Heart right ventricle (tissue), 16 donors: Measurements from ENCODE around the gene AMIGO2. TPM values are rescaled to one million over a fixed set of nuclear protein-coding genes. Genes with fewer than 3 reads are reported as not detected.

Source experiments
- ATAC-seq, 8 donors: fragments of 200-7000 bp; cut with Tn5 transposase; one replicate each; pipeline ENCODE4 v1.9.1; 2020; ENCODE audit warnings: mild to moderate bottlenecking in 8 of 8, moderate library complexity in 8 of 8, moderate number of reproducible peaks in 1 of 8
- DNase-seq, 2 donors: peaks; one replicate each; pipeline ENCODE4 v3.0.0-alpha.2; 2020
- H3K27ac ChIP-seq, 10 donors: fragments of 200-600 bp; sonication (generic) in 2 of 10; one replicate each; pipeline versions ENCODE4 v1.5.0 to v1.8.0; 2020 to 2022; ENCODE audit warnings: mild to moderate bottlenecking in 3 of 10
- H3K27me3 ChIP-seq, 7 donors: fragments of 200-600 bp; one replicate each; pipeline ENCODE4 v1.8.0; 2021 to 2022; ENCODE audit warnings: mild to moderate bottlenecking in 2 of 7
- H3K36me3 ChIP-seq, 9 donors: fragments of 200-600 bp; sonication (generic) in 1 of 9; one replicate each; pipeline versions ENCODE4 v1.5.0 to v1.8.0; 2020 to 2022; ENCODE audit warnings: mild to moderate bottlenecking in 2 of 9
- H3K4me1 ChIP-seq, 9 donors: fragments of 200-600 bp; sonication (generic) in 1 of 9; one replicate each; pipeline versions ENCODE4 v1.5.0 to v1.8.0; 2020 to 2022; ENCODE audit warnings: mild to moderate bottlenecking in 4 of 9
- H3K4me3 ChIP-seq, 10 donors: fragments of 200-600 bp; sonication (generic) in 2 of 10; one replicate each; pipeline versions ENCODE4 v1.5.0 to v1.8.0; 2020 to 2022; ENCODE audit warnings: mild to moderate bottlenecking in 7 of 10, moderate library complexity in 2 of 10
- H3K9me3 ChIP-seq, 11 donors: fragments of 200-600 bp in 10 of 11; sonication (generic) in 2 of 11; one replicate each; pipeline versions ENCODE4 v1.5.0 to v1.8.0; 2013 to 2022; ENCODE audit warnings: mild to moderate bottlenecking in 2 of 11, control low read depth in 1 of 11, moderate library complexity in 1 of 11
- WGBS, 2 donors: extraction: QIAGEN DNeasy Blood & Tissue Kit; methylation state at CpG; one replicate each; pipeline ENCODE4 v1.1.7; 2013; ENCODE audit warnings: inconsistent platforms in 1 of 2; 5-methylcytosine and 5-hydroxymethylcytosine counted together
- intact Hi-C, 10 donors: fragments of 100-400 bp; cut with DNase I; formaldehyde crosslinking; loops; one replicate each; pipeline versions ENCODE4 v1.11.1 to v1.14.2; 2022
- polyA plus RNA-seq, 2 donors: library from polyadenylated mRNA; stranded (reverse); fragments of 200-250 nt; gene quantifications; one replicate each; pipeline ENCODE4 v1.2.3, GENCODE V29; 2013
- total RNA-seq, 10 donors: library from RNA; stranded (reverse); fragmentation: NEBNext Ultra II Directional in 3 of 10; extraction: Animal tissue kit (Norgen Biotek cat#: 25700) in 3 of 10; gene quantifications; one replicate each; pipeline versions ENCODE4 v1.2.1 to v1.2.4, GENCODE V29; 2021 to 2023
- TF ChIP-seq, protein P1 (sequence below), 9 donors: fragments of 200-600 bp; sonication (generic) in 2 of 9; IDR thresholded peaks; one replicate each; pipeline versions ENCODE4 v1.5.0 to v1.8.0; 2021 to 2022; ENCODE audit warnings: antibody characterized with exemption in 9 of 9, mild to moderate bottlenecking in 5 of 9, moderate library complexity in 1 of 9
- donor health status: Arrhythmogenic right ventricular cardiomyopathy.
- donor health status: ischemic (EF 13 %, LVEDD 7.1; RV severe dilation, severe dysfunction).
- donor health status: healthy with polysubstance abuse.
- donor health status: DM: no; HTN: yes; CAD: no.
- donor health status: DM: no; HTN: no; CAD: no.
- donor health status: ischemic (EF 25% LVEDD 6.9; RV normal size, moderate dysfunction).
- donor health status: ischemic (EF 25% LVEDD 5.7; RV mildly dilated, moderate dysfunction).
- donor health status: healthy.
- donor health status: DM: yes; HTN: yes; CAD: no.
- donor health status: Ischemic cardiomyopathy.
- donor health status: ischemic (EF 35%, LVEDD 5.7; RV mildly dilated, moderate dysfunction).
- donor health status: nonischemic (EF 11% LVEDD 7.7; RV severe dilation, severe dysfunction).
- donor health status: DM: yes; HTN: yes; CAD: no.
- donor health status: PGD.
- donor health status: ischemic (EF 29% LVEDD 5.4; RV normal size, mild dysfunction).
- donor health status: nonischemic (EF 23%, LVEDD 6.1; RV moderate dilation, normal function).

AMIGO2 gene
- total and polyA plus RNA-seq, 12 donors = 1.1 to 3.3 (median 2.2) TPM

GRCh38 chr12:47091009-47091408 lies 11.2 kb upstream of the AMIGO2 start:
- Histone ChIP-seq H3K9me3 (peaks cover 0 to 4% (median 0%) of the 10 kb centered on the region in 11 donors), H3K27ac (no peak overlapping the region), H3K36me3 (no peaks in the 10 kb centered on the region), H3K27me3 (no peaks in the 10 kb centered on the region), H3K4me3 (no peak overlapping the region), H3K4me1 (peaks cover 0 to 30% (median 18%) of the 10 kb centered on the region in 9 donors)
- intact Hi-C loops = no loop called here
- 90 to 95% methylated on average over 2 of the region's 2 CpGs for WGBS, 2 donors
- TF ChIP-seq, protein P1, sequence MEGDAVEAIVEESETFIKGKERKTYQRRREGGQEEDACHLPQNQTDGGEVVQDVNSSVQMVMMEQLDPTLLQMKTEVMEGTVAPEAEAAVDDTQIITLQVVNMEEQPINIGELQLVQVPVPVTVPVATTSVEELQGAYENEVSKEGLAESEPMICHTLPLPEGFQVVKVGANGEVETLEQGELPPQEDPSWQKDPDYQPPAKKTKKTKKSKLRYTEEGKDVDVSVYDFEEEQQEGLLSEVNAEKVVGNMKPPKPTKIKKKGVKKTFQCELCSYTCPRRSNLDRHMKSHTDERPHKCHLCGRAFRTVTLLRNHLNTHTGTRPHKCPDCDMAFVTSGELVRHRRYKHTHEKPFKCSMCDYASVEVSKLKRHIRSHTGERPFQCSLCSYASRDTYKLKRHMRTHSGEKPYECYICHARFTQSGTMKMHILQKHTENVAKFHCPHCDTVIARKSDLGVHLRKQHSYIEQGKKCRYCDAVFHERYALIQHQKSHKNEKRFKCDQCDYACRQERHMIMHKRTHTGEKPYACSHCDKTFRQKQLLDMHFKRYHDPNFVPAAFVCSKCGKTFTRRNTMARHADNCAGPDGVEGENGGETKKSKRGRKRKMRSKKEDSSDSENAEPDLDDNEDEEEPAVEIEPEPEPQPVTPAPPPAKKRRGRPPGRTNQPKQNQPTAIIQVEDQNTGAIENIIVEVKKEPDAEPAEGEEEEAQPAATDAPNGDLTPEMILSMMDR (IDR thresholded peaks at IDR 0.05) = no peak
- ATAC-seq = no peak
- DNase-seq = no peak

DNA sequence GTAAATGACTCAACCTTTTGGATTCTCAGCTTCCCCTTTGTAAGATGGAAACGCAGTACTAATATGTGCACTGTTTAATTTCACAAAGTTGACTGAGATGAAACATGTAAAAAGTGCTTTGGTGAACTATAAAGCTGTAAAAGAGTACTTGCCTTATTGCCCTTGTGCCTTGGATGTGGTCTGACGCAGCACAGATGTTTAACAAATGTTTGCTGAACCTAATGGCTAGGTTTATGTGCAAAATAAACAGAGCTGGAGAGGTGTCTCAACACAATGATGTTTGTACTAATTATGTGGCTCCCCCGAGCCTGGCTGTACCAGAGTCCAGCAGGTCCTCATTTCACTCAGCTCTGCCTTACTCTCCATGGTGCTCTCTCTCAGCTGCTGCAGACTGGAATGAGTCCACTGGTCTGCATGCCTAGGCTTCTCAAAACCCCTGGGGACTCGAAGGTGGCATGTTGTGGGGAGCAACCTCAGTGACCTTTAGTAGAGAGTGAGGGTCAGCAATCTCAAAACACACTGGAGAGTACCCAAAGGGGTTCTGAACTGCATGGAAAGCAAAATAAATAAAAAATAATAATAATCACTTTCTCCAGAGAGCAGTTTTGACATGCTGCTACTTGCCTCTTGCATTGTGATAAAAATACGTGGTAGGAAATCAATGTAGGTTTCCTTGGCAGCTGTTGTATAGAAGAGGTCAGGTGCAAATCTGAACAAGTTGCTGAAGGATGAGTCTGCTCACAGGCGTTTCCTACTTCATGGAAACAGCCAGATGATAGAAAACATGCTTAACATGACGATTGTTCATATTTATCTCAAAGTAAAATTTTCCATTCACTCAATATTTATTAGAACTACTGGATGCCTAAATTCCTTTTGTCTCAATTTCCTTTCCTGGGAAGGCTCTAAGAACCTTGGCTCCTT lies 8.5 kb upstream of the AMIGO2 start:
- no peak overlapping the region for H3K4me3 ChIP-seq
- peaks cover 0 to 4% (median 0%) of the 10 kb centered on the region in 11 donors for H3K9me3 ChIP-seq
- 52 to 56% methylated on average over 7 of the region's 7 CpGs for WGBS, 2 donors
- H3K27ac ChIP-seq = no peak overlapping the region
- intact Hi-C loops = loop anchor here in 5 of 10 donors (10.0 kb wide), 6 partner anchors 97 to 297 kb away; no protein-coding TSS in a partner anchor
- TF ChIP-seq, protein P1 (IDR thresholded peaks at IDR 0.05) = no peak
- H3K36me3 ChIP-seq = no peaks in the 10 kb centered on the region
- peaks cover 0 to 42% (median 38%) of the 10 kb centered on the region in 9 donors for H3K4me1 ChIP-seq
- no peaks in the 10 kb centered on the region for H3K27me3 ChIP-seq
- DNase-seq (no peak), ATAC-seq (no peak)

DNA sequence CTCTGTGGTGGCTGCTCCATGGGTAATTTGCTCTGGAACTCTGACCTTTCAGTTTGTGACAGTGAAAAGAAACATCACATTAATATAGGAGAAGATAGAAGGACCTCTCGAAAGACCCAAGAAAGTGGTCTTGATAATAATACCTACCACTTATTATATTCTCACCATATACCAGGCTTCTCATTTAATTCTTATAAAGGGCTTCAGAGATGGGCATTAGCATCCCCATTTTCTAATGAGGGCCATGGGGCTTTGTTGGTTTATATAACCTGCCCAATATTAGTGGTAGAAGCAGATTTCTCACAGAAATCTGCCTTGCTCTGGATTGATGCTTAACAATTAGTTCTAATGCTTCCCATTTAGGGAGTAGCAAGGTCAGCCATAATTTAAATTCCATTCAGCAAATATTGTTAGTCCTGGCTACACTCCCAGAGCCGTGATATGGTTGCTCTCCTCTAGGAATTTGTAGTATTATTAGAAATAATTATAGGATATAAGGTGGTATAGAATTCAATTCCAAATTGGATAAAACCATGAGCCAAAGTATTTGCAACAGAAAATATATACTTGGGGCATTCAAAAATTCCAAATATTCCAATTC lies 7.4 kb upstream of the AMIGO2 start:
- DNase-seq (no peak), ATAC-seq (peak in 1 of 8 donors; percentile 35)
- Histone ChIP-seq H3K27ac (peak overlapping the region in 2 of 10 donors; percentile 24 to 37), H3K4me3 (no peak overlapping the region), H3K4me1 (peaks cover 0 to 50% (median 38%) of the 10 kb centered on the region in 9 donors), H3K9me3 (peaks cover 0 to 4% (median 0%) of the 10 kb centered on the region in 11 donors), H3K27me3 (no peaks in the 10 kb centered on the region), H3K36me3 (no peaks in the 10 kb centered on the region)
- 48 to 55% methylated on average over 2 of the region's 2 CpGs for WGBS, 2 donors
- TF ChIP-seq, protein P1 (IDR thresholded peaks at IDR 0.05) = no peak
- intact Hi-C loops = loop anchor here in 5 of 10 donors (10.0 kb wide), 6 partner anchors 98 to 298 kb away; no protein-coding TSS in a partner anchor

GRCh38 chr12:47085815-47086252 lies 6.1 kb upstream of the AMIGO2 start:
- H3K27ac ChIP-seq = peak overlapping the region in 2 of 10 donors; percentile 6 to 42
- H3K36me3 ChIP-seq = no peaks in the 10 kb centered on the region
- H3K4me3 ChIP-seq = no peak overlapping the region
- TF ChIP-seq, protein P1 (IDR thresholded peaks at IDR 0.05) = no peak
- H3K27me3 ChIP-seq = no peaks in the 10 kb centered on the region
- ATAC-seq (peak in 6 of 8 donors; percentile 55 to 86 (median 70)), DNase-seq (peak in 1 of 2 donors; percentile 22)
- peaks cover 0 to 57% (median 40%) of the 10 kb centered on the region in 9 donors for H3K4me1 ChIP-seq
- 56 to 66% methylated on average over 6 of the region's 6 CpGs for WGBS, 2 donors
- intact Hi-C loops = loop anchor here in 5 of 10 donors (10.0 kb wide), 6 partner anchors 99 to 299 kb away; no protein-coding TSS in a partner anchor
- H3K9me3 ChIP-seq = peaks cover 0 to 4% (median 0%) of the 10 kb centered on the region in 11 donors
